ENCODE results near the gene CEP104. TPM values are rescaled to one million over a fixed set of nuclear protein-coding genes. Genes with fewer than 3 reads are reported as not detected.

CEP104 gene
- polyA plus RNA-seq, 1 of the 3 experiments (the other 2 are of a cell fraction) = 19.2 TPM

- Histone ChIP-seq H3K27me3 (ENCODE audit: insufficient read depth) (no peaks in the 10 kb centered on the region), H3K4me3 (ENCODE audit: low read depth in 2 of 2, low read length in 1 of 2) (no peak overlapping the region), H3K27ac (ENCODE audit: low read depth in 2 of 2, low read length in 1 of 2) (no peak overlapping the region), H3K9me3 (no peaks in the 10 kb centered on the region), H2AFZ (ENCODE audit: low read depth) (no peak overlapping the region), H3K79me2 (ENCODE audit: insufficient read depth) (no peaks in the 10 kb centered on the region), H3F3A (replicated peaks; ENCODE audit: insufficient read depth) (no peaks in the 10 kb centered on the region), H4K20me1 (ENCODE audit: insufficient read depth) (no peaks in the 10 kb centered on the region), H3K9me2 (no peaks in the 10 kb centered on the region), H3K4me1 (ENCODE audit: control insufficient read depth in 1 of 2, insufficient read depth in 2 of 2, low read depth in 1 of 2, low read length in 1 of 2) (peaks cover 0 to 39% of the 10 kb centered on the region in 2 experiments; a peak in 1 of 4 replicates), H3K36me3 (replicated peaks in 1 of 2; ENCODE audit: control insufficient read depth in 1 of 2, insufficient read depth in 2 of 2, low read length in 1 of 2) (peaks cover 8 to 48% of the 10 kb centered on the region in 2 experiments), H3K4me2 (no peak overlapping the region), H3K9ac (no peak overlapping the region)
- no peak for TF ChIP-seq USF1 (IDR thresholded peaks at IDR 0.05; ENCODE audit: borderline replicate concordance, low read depth)
- no peak for TF ChIP-seq RXRA (IDR thresholded peaks at IDR 0.05; ENCODE audit: borderline replicate concordance, low read depth)
- TF ChIP-seq YY1 (IDR thresholded peaks at IDR 0.05; ENCODE audit: low read depth) = no peak
- TF ChIP-seq USF2 (IDR thresholded peaks at IDR 0.05; ENCODE audit: borderline replicate concordance, low read depth, low read length) = no peak
- no peak for TF ChIP-seq NFIC (IDR thresholded peaks at IDR 0.05; ENCODE audit: borderline replicate concordance)
- TF ChIP-seq TAF1 (IDR thresholded peaks at IDR 0.05; ENCODE audit: borderline replicate concordance, low read depth, low read length) = no peak
- no peak for TF ChIP-seq NRF1 (IDR thresholded peaks at IDR 0.05; ENCODE audit: low read depth, low read length)
- no peak for TF ChIP-seq GATA2 (CRISPR knock-in tag; IDR thresholded peaks at IDR 0.05)
- TF ChIP-seq TEAD4 (IDR thresholded peaks at IDR 0.05; ENCODE audit: borderline replicate concordance, insufficient read depth) = no peak
- TF ChIP-seq FOSL2 (IDR thresholded peaks at IDR 0.05; ENCODE audit: borderline replicate concordance, low read depth) = no peak
- WGBS (ENCODE audit: low lambda C conversion rate) = 96% methylated on average over 20 of the region's 20 CpGs
- POLR2A ChIA-PET = no interaction called here
- no peak for DNase-seq
- CTCF ChIA-PET = no interaction called here
These were observed 77.0 kb downstream of the CEP104 start for GRCh38 chr1:3779912-3780416.

GRCh38 chr1:3779265-3779911 lies 77.6 kb downstream of the CEP104 start:
- 94% methylated on average over 14 of the region's 23 CpGs for WGBS (ENCODE audit: low lambda C conversion rate)
- TF ChIP-seq FOSL2 (IDR thresholded peaks at IDR 0.05; ENCODE audit: borderline replicate concordance, low read depth) = no peak
- no peak for TF ChIP-seq FOXM1 (IDR thresholded peaks at IDR 0.05; ENCODE audit: low read depth)
- TF ChIP-seq ZBTB33 (IDR thresholded peaks at IDR 0.05; ENCODE audit: borderline replicate concordance, low read depth) = no peak
- no peak for TF ChIP-seq RAD21 (IDR thresholded peaks at IDR 0.05; ENCODE audit: low read length)
- TF ChIP-seq POLR2AphosphoS5 (IDR thresholded peaks at IDR 0.05; ENCODE audit: low read depth, low read length) = no peak
- no peak for TF ChIP-seq REST (IDR thresholded peaks at IDR 0.05; ENCODE audit: low read depth, low read length)
- TF ChIP-seq USF2 (IDR thresholded peaks at IDR 0.05; ENCODE audit: borderline replicate concordance, low read depth, low read length) = no peak
- no peak for TF ChIP-seq MEF2A (IDR thresholded peaks at IDR 0.05; ENCODE audit: borderline replicate concordance, low read depth)
- no peak for TF ChIP-seq SMC3 (IDR thresholded peaks at IDR 0.05; ENCODE audit: low read depth, low read length)
- no peak for TF ChIP-seq TCF12 (IDR thresholded peaks at IDR 0.05)
- TF ChIP-seq NRF1 (IDR thresholded peaks at IDR 0.05; ENCODE audit: low read depth, low read length) = no peak

More at GRCh38 chr1:3779265-3779911, 77.6 kb downstream of the CEP104 start:
- ChIA-PET CTCF (interaction anchor here (1.0 kb wide), 2 partner anchors 11 to 55 kb away, joined by 3 to 5 read pairs; no protein-coding TSS in a partner anchor), POLR2A (no interaction called here)
- no peaks in the 10 kb centered on the region for H3F3A ChIP-seq (replicated peaks; ENCODE audit: insufficient read depth)
- no peaks in the 10 kb centered on the region for H4K20me1 ChIP-seq (ENCODE audit: insufficient read depth)
- H3K4me1 ChIP-seq (ENCODE audit: control insufficient read depth in 1 of 2, insufficient read depth in 2 of 2, low read depth in 1 of 2, low read length in 1 of 2) = peaks cover 0 to 45% of the 10 kb centered on the region in 2 experiments; a peak in 1 of 4 replicates
- H2AFZ ChIP-seq (ENCODE audit: low read depth) = no peak overlapping the region
- H3K9me2 ChIP-seq = no peaks in the 10 kb centered on the region
- no peak overlapping the region for H3K4me2 ChIP-seq
- no peaks in the 10 kb centered on the region for H3K9me3 ChIP-seq
- H3K27ac ChIP-seq (ENCODE audit: low read depth in 2 of 2, low read length in 1 of 2) = no peak overlapping the region; a peak in 1 of 4 replicates
- DNase-seq = no peak
- no peak overlapping the region for H3K9ac ChIP-seq
- H3K36me3 ChIP-seq (replicated peaks in 1 of 2; ENCODE audit: control insufficient read depth in 1 of 2, insufficient read depth in 2 of 2, low read length in 1 of 2) = peaks cover 8 to 45% of the 10 kb centered on the region in 2 experiments
- no peaks in the 10 kb centered on the region for H3K27me3 ChIP-seq (ENCODE audit: insufficient read depth)
- no peak overlapping the region for H3K4me3 ChIP-seq (ENCODE audit: low read depth in 2 of 2, low read length in 1 of 2)
- H3K79me2 ChIP-seq (ENCODE audit: insufficient read depth) = no peaks in the 10 kb centered on the region

Measured in SK-N-SH (cell line).